HL-60 (cell line): Measurements from ENCODE around the gene SNU13.

Experiments used
- CTCF ChIP-seq: IDR thresholded peaks from one replicate; pipeline ENCODE4 v1.5.1; 2011; ENCODE audit warnings: low read length, control low read depth, inconsistent platforms; ENCODE audit not compliant: insufficient read depth
- GABPA ChIP-seq: IDR thresholded peaks from 2 replicates; pipeline ENCODE4 v1.6.1; 2012; ENCODE audit warnings: low read depth
- POLR2AphosphoS5 ChIP-seq: IDR thresholded peaks from 2 replicates; pipeline ENCODE4 v1.6.1; 2012; ENCODE audit warnings: low read depth
- REST ChIP-seq: IDR thresholded peaks from 2 replicates; pipeline ENCODE4 v1.6.1; 2012; ENCODE audit warnings: low read depth; ENCODE audit not compliant: insufficient replicate concordance

- no peak for TF ChIP-seq CTCF
- no peak for TF ChIP-seq REST
- no peak for TF ChIP-seq GABPA
- no peak for TF ChIP-seq POLR2AphosphoS5
Measured at GRCh38 chr22:41668971-41669911, 19.4 kb downstream of the SNU13 start.
